Loucy (cell line): ENCODE measurements around the gene TP73.

Experiments
- H2AFZ ChIP-seq: fragments of 200-600 bp; sonication (generic); 2 replicates; pipeline ENCODE4 v1.6.0; 2016; ENCODE audit warnings: antibody characterized with exemption, mild to moderate bottlenecking, low read length, moderate library complexity
- H3F3A ChIP-seq: fragments of 200-600 bp; 2 replicates; pipeline ENCODE4 v1.6.0; 2016; ENCODE audit warnings: antibody characterized with exemption, low read depth, mild to moderate bottlenecking
- H3K27me3 ChIP-seq: fragments of 200-600 bp; sonication (generic); 2 replicates; pipeline ENCODE4 v1.6.1; 2014; ENCODE audit warnings: low read length, mild to moderate bottlenecking; ENCODE audit not compliant: insufficient read depth, poor library complexity, severe bottlenecking
- H3K36me3 ChIP-seq: fragments of 200-600 bp; sonication (generic); 2 replicates; pipeline ENCODE4 v1.6.1; 2016; ENCODE audit warnings: low read length; ENCODE audit not compliant: insufficient read depth
- H3K4me1 ChIP-seq: fragments of 200-600 bp; sonication (generic); 2 replicates; pipeline ENCODE4 v1.5.1; 2014; ENCODE audit warnings: low read length, mild to moderate bottlenecking; ENCODE audit not compliant: insufficient read depth, poor library complexity, severe bottlenecking
- H3K4me2 ChIP-seq: fragments of 200-600 bp; sonication (generic); 2 replicates; pipeline ENCODE4 v1.6.0; 2014; ENCODE audit warnings: antibody characterized with exemption, low read length, low read depth, mild to moderate bottlenecking; ENCODE audit not compliant: poor library complexity, severe bottlenecking
- H3K4me3 ChIP-seq: fragments of 200-600 bp; sonication (generic); 2 replicates; pipeline ENCODE4 v1.5.1; 2014; ENCODE audit warnings: low read length, mild to moderate bottlenecking, mixed read lengths; ENCODE audit not compliant: poor library complexity, severe bottlenecking
- H3K79me2 ChIP-seq: fragments of 200-600 bp; sonication (generic); 2 replicates; pipeline ENCODE4 v1.6.1; 2014; ENCODE audit warnings: low read length; ENCODE audit not compliant: insufficient read depth
- H3K9ac ChIP-seq: fragments of 200-600 bp; sonication (generic); 2 replicates; pipeline ENCODE4 v1.6.0; 2014; ENCODE audit warnings: mild to moderate bottlenecking, low read depth, low read length, moderate library complexity; ENCODE audit not compliant: poor library complexity, severe bottlenecking
- H3K9me2 ChIP-seq: fragments of 200-600 bp; sonication (generic); replicated peaks from 2 replicates; pipeline ENCODE4 v1.6.1; 2016; ENCODE audit warnings: low read depth, low read length, mixed read lengths
- H3K9me3 ChIP-seq: fragments of 200-600 bp; sonication (generic); 2 replicates; pipeline ENCODE4 v1.6.1; 2014; ENCODE audit warnings: mild to moderate bottlenecking, antibody characterized with exemption, low read length, low read depth; ENCODE audit not compliant: insufficient read depth
- H4K20me1 ChIP-seq: fragments of 200-600 bp; sonication (generic); 2 replicates; pipeline ENCODE4 v1.6.0; 2014; ENCODE audit warnings: antibody characterized with exemption, low read length, mild to moderate bottlenecking; ENCODE audit not compliant: insufficient read depth, poor library complexity, severe bottlenecking
- CTCF ChIP-seq: fragments of 200-600 bp; sonication (generic); conservative IDR thresholded peaks from 2 replicates; pipeline ENCODE4 v1.5.1; 2014; ENCODE audit warnings: mild to moderate bottlenecking, antibody characterized with exemption, low read length
- EZH2phosphoT487 ChIP-seq: fragments of 200-600 bp; IDR thresholded peaks from 2 replicates; pipeline ENCODE4 v1.6.1; 2018; ENCODE audit warnings: antibody characterized with exemption, mild to moderate bottlenecking, moderate library complexity, borderline replicate concordance

Gene TP73

GRCh38 chr1:3707298-3707938 is 55.1 kb downstream of the TP73 start:
- Histone ChIP-seq H3K9me3 (no peaks in the 10 kb centered on the region), H3K9ac (no peak overlapping the region), H3K4me1 (peaks cover 42% of the 10 kb centered on the region), H3F3A (peaks cover 14% of the 10 kb centered on the region; the same call in 1 of the 2 replicates), H4K20me1 (no peaks in the 10 kb centered on the region), H3K36me3 (no peaks in the 10 kb centered on the region), H2AFZ (no peak overlapping the region), H3K27me3 (no peaks in the 10 kb centered on the region), H3K79me2 (no peaks in the 10 kb centered on the region), H3K4me3 (no peak overlapping the region), H3K4me2 (no peak overlapping the region), H3K9me2 (no peaks in the 10 kb centered on the region)
- TF ChIP-seq EZH2phosphoT487: no peak
- no peak for TF ChIP-seq CTCF

- Histone ChIP-seq H3K4me2 (no peak overlapping the region), H3K9me2 (no peaks in the 10 kb centered on the region), H3K4me1 (peaks cover 37% of the 10 kb centered on the region), H3K36me3 (no peaks in the 10 kb centered on the region), H3K27me3 (no peaks in the 10 kb centered on the region), H4K20me1 (no peaks in the 10 kb centered on the region), H3F3A (peaks cover 14% of the 10 kb centered on the region; the same call in 1 of the 2 replicates), H2AFZ (no peak overlapping the region), H3K9me3 (no peaks in the 10 kb centered on the region), H3K79me2 (no peaks in the 10 kb centered on the region), H3K4me3 (no peak overlapping the region), H3K9ac (no peak overlapping the region)
- TF ChIP-seq CTCF (no peak), EZH2phosphoT487 (no peak)
These were observed 55.6 kb downstream of the TP73 start for GRCh38 chr1:3707939-3708328.

GRCh38 chr1:3708791-3709190 is 56.5 kb downstream of the TP73 start:
- no peak overlapping the region for H3K4me3 ChIP-seq
- H3K79me2 ChIP-seq: no peaks in the 10 kb centered on the region
- peaks cover 29% of the 10 kb centered on the region for H3K4me1 ChIP-seq
- no peak overlapping the region for H2AFZ ChIP-seq
- H3K4me2 ChIP-seq: no peak overlapping the region
- H3K9ac ChIP-seq: no peak overlapping the region
- H4K20me1 ChIP-seq: no peaks in the 10 kb centered on the region
- no peaks in the 10 kb centered on the region for H3K9me2 ChIP-seq
- no peaks in the 10 kb centered on the region for H3K36me3 ChIP-seq
- no peaks in the 10 kb centered on the region for H3K9me3 ChIP-seq
- peaks cover 8% of the 10 kb centered on the region; the same call in 1 of the 2 replicates for H3F3A ChIP-seq
- TF ChIP-seq EZH2phosphoT487: no peak
- no peak for TF ChIP-seq CTCF
- H3K27me3 ChIP-seq: no peaks in the 10 kb centered on the region
